Lung microvascular endothelial cell (primary cell): ENCODE results near the gene SPINT1. TPM values are rescaled to one million over a fixed set of nuclear protein-coding genes. Genes with fewer than 3 reads are reported as not detected.
A peak's percentile ranks its signal among the peaks of the same experiment; 100 is the strongest.

ENCODE experiments used
- DNase-seq, 2 donors: peaks; one replicate each; pipeline versions ENCODE4 v3.0.0 to v3.0.0-alpha.2; 2010; ENCODE audit warnings: low read depth in 2 of 2
- total RNA-seq: library from RNA; depleted of rRNA; stranded (reverse); fragments of >200 nt; gene quantifications from 2 replicates; pipeline ENCODE4 v1.2.1, GENCODE V29; 2014

Gene SPINT1
- total RNA-seq, 1 donor from 2014 or later = 0.40 TPM

GRCh38 chr15:40891810-40892446, 48.1 kb downstream of the SPINT1 start:
- peak; percentile 59 to 68 for DNase-seq

- no peak for DNase-seq
Measured at GRCh38 chr15:40892447-40893012, 48.7 kb downstream of the SPINT1 start.

- no peak for DNase-seq
Measured at GRCh38 chr15:40893019-40893670, 49.3 kb downstream of the SPINT1 start.

GRCh38 chr15:40893733-40894680, 50.2 kb downstream of the SPINT1 start, which contains the start of gene VPS18:
VPS18 (plus strand) TSS chr15:40894450; CDS start chr15:40894769, 319 bp downstream.
- peak; percentile 98 to 99 for DNase-seq

- DNase-seq = peak; percentile 78
Measured at GRCh38 chr15:40894681-40895448, 51.0 kb downstream of the SPINT1 start.

GRCh38 chr15:40899536-40900207, 55.8 kb downstream of the SPINT1 start:
- DNase-seq = no peak

- DNase-seq = no peak
Measured at GRCh38 chr15:40900256-40901052, 56.6 kb downstream of the SPINT1 start.

- no peak for DNase-seq
Measured at GRCh38 chr15:40901053-40901443, 57.2 kb downstream of the SPINT1 start.

GRCh38 chr15:40902605-40903561, 59.0 kb downstream of the SPINT1 start:
- DNase-seq = peak in 1 of 2 donors; percentile 1

GRCh38 chr15:40904552-40905201, 60.8 kb downstream of the SPINT1 start:
- peak in 1 of 2 donors; percentile 8 for DNase-seq

GRCh38 chr15:40906091-40906990, 62.5 kb downstream of the SPINT1 start:
- peak; percentile 95 to 99 for DNase-seq

- peak; percentile 87 to 90 for DNase-seq
Measured at GRCh38 chr15:40906991-40907802, 63.3 kb downstream of the SPINT1 start.
